Suprapubic skin (tissue), 3 donors: ENCODE measurements around the gene HDAC11.

Experiments
- CTCF ChIP-seq, 2 donors: fragments of 200-600 bp in 1 of 2; fragments of 450-650 bp in 1 of 2; sonication (generic) in 1 of 2; IDR thresholded peaks; one replicate each; pipeline ENCODE4 v1.5.1; 2016 to 2019; ENCODE audit warnings: antibody characterized with exemption in 2 of 2, mild to moderate bottlenecking in 1 of 2, moderate library complexity in 1 of 2
- POLR2A ChIP-seq, 2 donors: fragments of 450-650 bp; IDR thresholded peaks; one replicate each; pipeline ENCODE4 v1.6.1; 2017; ENCODE audit warnings: antibody characterized with exemption in 2 of 2, mild to moderate bottlenecking in 2 of 2, moderate library complexity in 2 of 2

DNA sequence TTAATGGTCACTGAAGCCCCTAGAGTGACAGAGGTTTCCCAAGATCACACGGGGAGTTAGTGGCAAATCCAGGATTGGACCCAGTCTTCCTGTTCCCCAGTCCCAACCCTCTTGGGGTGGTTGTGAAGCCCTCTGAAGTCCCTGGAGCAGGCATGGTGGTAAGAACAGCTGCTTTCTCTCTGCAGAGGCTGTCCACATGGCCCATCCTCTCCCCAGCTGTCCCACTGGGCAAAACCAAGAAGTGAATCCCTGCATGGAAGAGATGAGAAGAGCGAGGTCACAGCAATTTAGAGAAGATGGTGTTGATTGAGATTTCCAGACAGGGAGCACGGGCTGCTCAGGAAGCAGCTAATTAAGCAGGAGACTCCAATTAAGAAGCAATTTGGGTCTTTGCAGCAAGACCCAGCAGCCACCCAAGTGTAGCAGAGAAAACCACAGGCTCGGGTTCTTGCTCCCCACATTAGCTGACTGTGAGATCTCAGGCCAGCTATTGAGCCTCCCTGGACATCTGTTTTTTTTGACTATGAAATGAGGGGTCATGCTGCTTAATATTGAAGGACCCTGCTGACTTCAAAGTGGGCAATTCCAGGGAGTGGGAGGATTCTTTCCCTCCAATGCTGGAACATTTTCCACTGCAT is 14.8 kb upstream of the HDAC11 start:
- TF ChIP-seq POLR2A (IDR thresholded peaks at IDR 0.05) (no peak), CTCF (IDR thresholded peaks at IDR 0.05) (no peak)
